ENCODE results near the gene ZNF474. TPM values are rescaled to one million over a fixed set of nuclear protein-coding genes. Genes with fewer than 3 reads are reported as not detected.

Gene ZNF474
- total and polyA plus RNA-seq, 2 of the 4 experiments (the other 2 are of a cell fraction) = 0.24 to 0.54 TPM

DNA sequence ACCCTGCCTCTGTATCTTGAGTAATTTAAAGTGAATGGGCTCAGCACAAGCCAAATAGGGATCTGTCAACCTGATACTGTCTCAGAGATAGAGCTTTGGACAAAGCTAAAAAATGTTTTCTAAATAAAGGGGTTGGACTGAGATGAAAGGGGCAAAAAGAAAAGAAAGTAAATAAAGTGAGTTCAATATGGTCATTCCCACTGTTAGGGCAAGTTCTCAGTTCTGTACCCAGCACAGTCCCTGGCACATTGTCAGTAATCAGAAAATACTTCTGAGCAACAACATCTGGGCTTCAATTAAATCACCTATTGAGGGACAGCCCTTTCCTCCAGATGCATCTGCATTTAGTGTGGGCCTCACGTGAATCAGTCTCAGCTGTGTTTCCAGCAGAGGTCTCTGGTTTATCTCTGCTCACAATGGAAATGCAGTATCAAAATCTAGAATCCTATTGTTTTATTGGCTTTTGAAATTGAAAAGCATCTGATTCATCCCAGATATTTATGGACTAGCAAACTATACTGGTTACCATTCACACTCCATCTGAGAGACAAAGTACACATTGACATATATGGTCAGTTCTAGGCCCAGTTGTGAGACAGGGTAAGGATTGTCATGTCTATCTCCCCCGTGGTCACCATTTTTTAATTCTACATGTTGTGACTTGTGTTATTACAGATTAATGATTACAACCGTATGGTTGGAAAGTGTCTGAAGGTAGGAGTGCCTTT, 35.6 kb downstream of the ZNF474 start (continued):
- TF ChIP-seq, protein P1, sequence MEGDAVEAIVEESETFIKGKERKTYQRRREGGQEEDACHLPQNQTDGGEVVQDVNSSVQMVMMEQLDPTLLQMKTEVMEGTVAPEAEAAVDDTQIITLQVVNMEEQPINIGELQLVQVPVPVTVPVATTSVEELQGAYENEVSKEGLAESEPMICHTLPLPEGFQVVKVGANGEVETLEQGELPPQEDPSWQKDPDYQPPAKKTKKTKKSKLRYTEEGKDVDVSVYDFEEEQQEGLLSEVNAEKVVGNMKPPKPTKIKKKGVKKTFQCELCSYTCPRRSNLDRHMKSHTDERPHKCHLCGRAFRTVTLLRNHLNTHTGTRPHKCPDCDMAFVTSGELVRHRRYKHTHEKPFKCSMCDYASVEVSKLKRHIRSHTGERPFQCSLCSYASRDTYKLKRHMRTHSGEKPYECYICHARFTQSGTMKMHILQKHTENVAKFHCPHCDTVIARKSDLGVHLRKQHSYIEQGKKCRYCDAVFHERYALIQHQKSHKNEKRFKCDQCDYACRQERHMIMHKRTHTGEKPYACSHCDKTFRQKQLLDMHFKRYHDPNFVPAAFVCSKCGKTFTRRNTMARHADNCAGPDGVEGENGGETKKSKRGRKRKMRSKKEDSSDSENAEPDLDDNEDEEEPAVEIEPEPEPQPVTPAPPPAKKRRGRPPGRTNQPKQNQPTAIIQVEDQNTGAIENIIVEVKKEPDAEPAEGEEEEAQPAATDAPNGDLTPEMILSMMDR (conservative IDR thresholded peaks at IDR 0.05; ENCODE audit: low read depth, low read length) = no peak

DNA sequence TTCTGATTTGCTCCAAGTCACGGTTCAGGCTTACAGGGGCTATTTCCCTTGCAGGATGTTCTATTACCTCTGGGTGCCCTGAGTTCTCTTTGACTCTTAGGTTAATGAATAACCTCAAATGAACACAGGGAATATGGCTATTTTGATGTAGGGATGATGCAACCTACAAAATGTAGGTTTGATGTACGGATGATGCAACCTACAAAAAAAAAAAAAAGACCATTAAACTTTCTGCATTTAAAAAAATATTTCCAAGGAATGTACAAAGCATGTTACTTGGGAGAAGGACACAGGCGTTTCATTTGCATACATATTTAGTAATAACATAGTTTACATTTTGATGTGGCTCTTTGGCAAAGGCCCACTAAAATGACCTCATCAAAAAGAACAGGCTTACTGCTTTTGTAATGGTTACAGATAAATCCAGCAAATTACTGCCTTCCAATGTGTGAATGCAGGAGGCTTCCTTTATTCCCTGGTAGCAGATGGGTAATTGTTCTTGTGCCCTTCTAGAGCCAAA, 36.3 kb downstream of the ZNF474 start:
- no peak overlapping the region for H3K4me3 ChIP-seq (ENCODE audit: insufficient read depth, low read depth, low read length)
- dilution Hi-C loops (cut with HindIII; ENCODE audit: low sequenced_read_pairs, unreplicated experiment) (no loop called here), intact Hi-C loops (cut with micrococcal nuclease) (loop anchor here (2.0 kb wide), 1 partner anchor 15 kb away; no protein-coding TSS in a partner anchor), in situ Hi-C loops (cut with MboI; ENCODE audit: low sequenced_read_pairs) (no loop called here)
- BruUV-seq (replicated peaks) = no TSS peak
- ChIA-PET POLR2A (ENCODE audit: unreplicated experiment) (no interaction called here), CTCF (interaction anchor here (1.5 kb wide), 1 partner anchor 30 kb away, joined by 3 read pairs; no protein-coding TSS in a partner anchor)
- peak overlapping the region; percentile 99 for H3K4ac ChIP-seq (ENCODE audit: low read depth, low read length)
- peak overlapping the region; percentile 82 for H2AK5ac ChIP-seq (ENCODE audit: low read depth, low read length)
- no peaks in the 10 kb centered on the region for H3K9me3 ChIP-seq (ENCODE audit: control insufficient read depth, insufficient read depth, low read length)
- H4K5ac ChIP-seq (ENCODE audit: low read depth, low read length) = peak overlapping the region; percentile 76
- peak overlapping the region; percentile 90; the same call in 1 of the 2 replicates for H3K18ac ChIP-seq (ENCODE audit: low read depth, low read length)
- H4K91ac ChIP-seq (ENCODE audit: insufficient read depth, low read depth, low read length) = peak overlapping the region; percentile 98
- H2BK15ac ChIP-seq (ENCODE audit: low read depth, low read length) = peak overlapping the region; percentile 95
- H3K9ac ChIP-seq (ENCODE audit: low read depth, low read length) = no peak overlapping the region
- H4K20me1 ChIP-seq (ENCODE audit: insufficient read depth, low read length) = no peaks in the 10 kb centered on the region
- H4K8ac ChIP-seq (ENCODE audit: low read depth in 2 of 2, low read length in 2 of 2) = peak overlapping the region; percentile 87 to 92
- H2BK5ac ChIP-seq (ENCODE audit: low read depth, low read length, poor library complexity, severe bottlenecking) = peak overlapping the region; percentile 95
- H3K4me2 ChIP-seq (ENCODE audit: low read depth, low read length) = peak overlapping the region; percentile 10; the same call in 1 of the 2 replicates
- H3K4me1 ChIP-seq (ENCODE audit: control insufficient read depth, insufficient read depth, low read length) = peaks cover 21% of the 10 kb centered on the region
- H2BK120ac ChIP-seq (ENCODE audit: low read depth, low read length) = peak overlapping the region; percentile 98
- H3K27ac ChIP-seq (ENCODE audit: insufficient read depth, low read length) = peak overlapping the region; percentile 82; the same call in 1 of the 2 replicates
- H3K9me1 ChIP-seq (ENCODE audit: insufficient read depth, low read length) = peaks cover 16% of the 10 kb centered on the region
- H3K27me3 ChIP-seq (ENCODE audit: control insufficient read depth, insufficient read depth, low read length) = no peaks in the 10 kb centered on the region
- TF ChIP-seq CEBPB (IDR thresholded peaks at IDR 0.05; ENCODE audit: low read depth, low read length) (peak; percentile 95), RFX5 (IDR thresholded peaks at IDR 0.05; ENCODE audit: low read depth, low read length) (no peak)
- no peak overlapping the region for H2AFZ ChIP-seq (replicated peaks; ENCODE audit: low read length, poor library complexity)
- no peaks in the 10 kb centered on the region for H3K36me3 ChIP-seq (ENCODE audit: control insufficient read depth, insufficient read depth, low read length)
- H3K56ac ChIP-seq (ENCODE audit: extremely low read depth, insufficient read depth, low read length) = peak overlapping the region; percentile 90
- DNase-seq (peak; percentile 91), ATAC-seq (ENCODE audit: low read depth) (peak; percentile 28)
- H2AK9ac ChIP-seq (replicated peaks; ENCODE audit: low read depth, low read length, poor library complexity) = peak overlapping the region; percentile 20
- H3K79me1 ChIP-seq (ENCODE audit: low read depth in 1 of 2, low read length in 2 of 2) = peaks cover 0 to 11% of the 10 kb centered on the region in 2 experiments; a peak in 2 of 4 replicates
- H2BK20ac ChIP-seq (ENCODE audit: low read depth, low read length) = peak overlapping the region; percentile 100
- H3K14ac ChIP-seq (replicated peaks; ENCODE audit: low read depth, low read length) = peak overlapping the region; percentile 85
- WGBS, 2 experiments (ENCODE audit: extremely low coverage in 2 of 2, insufficient read length in 1 of 2) = no CpG with 5 or more reads among the region's 3 CpGs
- H3K23ac ChIP-seq (ENCODE audit: low read depth, low read length) = peak overlapping the region; percentile 93
